Glutamatergic neuron (in vitro differentiated cells): Measurements from ENCODE around the gene ACOT11. TPM values are rescaled to one million over a fixed set of nuclear protein-coding genes. Genes with fewer than 3 reads are reported as not detected.

Experiments used
- DNase-seq: peaks from one replicate; pipeline ENCODE4 v3.0.0; 2022
- H3K27ac Mint-ChIP-seq: one replicate; pipeline ENCODE4 v1.8.0; 2020; ENCODE audit warnings: mild to moderate bottlenecking, mixed read lengths, inconsistent platforms; ENCODE audit not compliant: unreplicated experiment
- H3K27me3 Mint-ChIP-seq: one replicate; pipeline ENCODE4 v1.8.0; 2020; ENCODE audit warnings: mild to moderate bottlenecking, moderate library complexity, mixed read lengths, inconsistent platforms; ENCODE audit not compliant: unreplicated experiment
- H3K36me3 Mint-ChIP-seq: one replicate; pipeline ENCODE4 v1.8.0; 2020; ENCODE audit warnings: mild to moderate bottlenecking, mixed read lengths, inconsistent platforms; ENCODE audit not compliant: unreplicated experiment
- H3K4me1 Mint-ChIP-seq: one replicate; pipeline ENCODE4 v1.8.0; 2020; ENCODE audit warnings: mild to moderate bottlenecking, low read depth, mixed read lengths, inconsistent platforms; ENCODE audit not compliant: unreplicated experiment
- H3K4me3 Mint-ChIP-seq: one replicate; pipeline ENCODE4 v1.8.0; 2020; ENCODE audit warnings: mild to moderate bottlenecking, mixed read lengths, inconsistent platforms; ENCODE audit not compliant: unreplicated experiment
- H3K9me3 Mint-ChIP-seq: one replicate; pipeline ENCODE4 v1.8.0; 2020; ENCODE audit warnings: mild to moderate bottlenecking, moderate library complexity, mixed read lengths, inconsistent platforms; ENCODE audit not compliant: unreplicated experiment
- total RNA-seq: library from RNA; stranded (reverse); fragmentation: NEBNext Ultra II Directional; extraction: Animal tissue kit (Norgen Biotek cat#: 25700); gene quantifications from one replicate; pipeline ENCODE4 v1.2.1, GENCODE V29; 2021; ENCODE audit not compliant: unreplicated experiment
- TF ChIP-seq, protein P1 (sequence below): fragments of 200-600 bp; sonication (generic); IDR thresholded peaks from one replicate; pipeline ENCODE4 v1.5.0; 2021; ENCODE audit not compliant: partially characterized antibody, unreplicated experiment

ACOT11 gene
- total RNA-seq, 1 donor from 2014 or later, result 0.32 TPM

DNA sequence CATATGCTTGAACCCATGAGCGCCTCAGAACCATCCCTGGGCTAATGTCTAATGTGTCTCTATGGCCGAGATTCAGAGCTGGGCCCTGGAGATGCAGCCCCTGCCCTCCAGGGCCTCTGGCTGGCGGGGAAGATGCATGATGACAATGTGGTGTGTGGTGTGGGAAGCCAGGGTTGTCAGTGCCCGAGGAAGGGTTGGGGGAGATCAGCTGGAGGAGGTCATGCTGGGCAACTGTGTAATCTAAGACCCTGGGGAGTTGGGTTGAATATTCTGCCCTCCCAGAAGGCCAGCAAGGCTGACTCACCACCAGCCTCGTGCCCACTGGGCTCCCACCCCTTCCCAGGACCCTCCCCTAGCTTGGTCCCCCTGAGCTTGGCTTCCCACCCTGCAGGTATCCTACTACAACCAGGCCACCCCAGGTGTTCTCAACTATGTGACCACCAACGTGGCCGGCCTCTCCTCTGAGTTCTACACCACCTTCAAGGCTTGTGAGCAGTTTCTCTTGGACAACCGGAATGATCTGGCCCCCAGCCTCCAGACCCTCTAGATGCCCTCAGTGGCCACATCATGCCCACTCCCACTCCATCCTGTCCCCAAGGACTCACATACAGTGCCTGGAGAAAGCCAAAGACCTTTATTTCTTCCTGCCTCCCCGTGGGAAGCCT is 60.7 kb downstream of the ACOT11 start:
- Mint-ChIP-seq H3K27ac (peak overlapping the region; percentile 33), H3K27me3 (peaks cover 17% of the 10 kb centered on the region), H3K9me3 (peaks cover 12% of the 10 kb centered on the region), H3K4me3 (no peak overlapping the region), H3K36me3 (no peaks in the 10 kb centered on the region), H3K4me1 (peaks cover 15% of the 10 kb centered on the region)
- no peak for DNase-seq
- TF ChIP-seq, protein P1, sequence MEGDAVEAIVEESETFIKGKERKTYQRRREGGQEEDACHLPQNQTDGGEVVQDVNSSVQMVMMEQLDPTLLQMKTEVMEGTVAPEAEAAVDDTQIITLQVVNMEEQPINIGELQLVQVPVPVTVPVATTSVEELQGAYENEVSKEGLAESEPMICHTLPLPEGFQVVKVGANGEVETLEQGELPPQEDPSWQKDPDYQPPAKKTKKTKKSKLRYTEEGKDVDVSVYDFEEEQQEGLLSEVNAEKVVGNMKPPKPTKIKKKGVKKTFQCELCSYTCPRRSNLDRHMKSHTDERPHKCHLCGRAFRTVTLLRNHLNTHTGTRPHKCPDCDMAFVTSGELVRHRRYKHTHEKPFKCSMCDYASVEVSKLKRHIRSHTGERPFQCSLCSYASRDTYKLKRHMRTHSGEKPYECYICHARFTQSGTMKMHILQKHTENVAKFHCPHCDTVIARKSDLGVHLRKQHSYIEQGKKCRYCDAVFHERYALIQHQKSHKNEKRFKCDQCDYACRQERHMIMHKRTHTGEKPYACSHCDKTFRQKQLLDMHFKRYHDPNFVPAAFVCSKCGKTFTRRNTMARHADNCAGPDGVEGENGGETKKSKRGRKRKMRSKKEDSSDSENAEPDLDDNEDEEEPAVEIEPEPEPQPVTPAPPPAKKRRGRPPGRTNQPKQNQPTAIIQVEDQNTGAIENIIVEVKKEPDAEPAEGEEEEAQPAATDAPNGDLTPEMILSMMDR, result no peak

DNA sequence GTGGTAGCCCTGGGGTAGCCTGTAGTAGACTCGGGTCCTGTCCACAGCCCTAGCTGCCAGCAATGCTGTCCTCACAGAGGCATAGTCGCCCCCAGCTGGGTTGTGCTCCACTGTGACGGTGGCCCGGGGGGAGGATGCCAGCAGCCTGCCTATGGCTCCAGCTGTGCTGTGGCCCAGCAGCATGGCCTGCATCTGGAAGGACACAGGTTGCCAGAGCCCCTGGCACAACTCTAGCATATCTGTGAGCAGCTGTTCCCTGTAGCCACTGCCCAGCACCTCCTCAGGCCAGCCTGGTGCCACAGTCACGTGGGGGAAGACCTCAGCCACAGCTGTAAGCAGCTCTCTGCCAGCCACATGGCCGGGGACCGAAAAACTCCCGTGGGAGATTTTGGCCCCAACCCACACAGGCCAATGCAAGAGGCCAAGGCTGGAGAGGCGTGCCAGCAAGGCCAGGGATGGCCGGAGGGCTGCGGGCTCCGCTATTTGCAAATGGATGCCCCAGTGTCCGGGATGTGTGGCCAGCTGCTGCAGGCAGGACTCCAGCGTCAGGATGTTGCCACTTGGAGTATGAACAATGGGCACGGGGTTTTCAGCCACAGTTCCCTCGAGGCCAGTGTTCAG is 61.4 kb downstream of the ACOT11 start:
- H3K27ac Mint-ChIP-seq, result peak overlapping the region; percentile 33
- H3K4me1 Mint-ChIP-seq, result peaks cover 15% of the 10 kb centered on the region
- TF ChIP-seq, protein P1, result no peak

DNA sequence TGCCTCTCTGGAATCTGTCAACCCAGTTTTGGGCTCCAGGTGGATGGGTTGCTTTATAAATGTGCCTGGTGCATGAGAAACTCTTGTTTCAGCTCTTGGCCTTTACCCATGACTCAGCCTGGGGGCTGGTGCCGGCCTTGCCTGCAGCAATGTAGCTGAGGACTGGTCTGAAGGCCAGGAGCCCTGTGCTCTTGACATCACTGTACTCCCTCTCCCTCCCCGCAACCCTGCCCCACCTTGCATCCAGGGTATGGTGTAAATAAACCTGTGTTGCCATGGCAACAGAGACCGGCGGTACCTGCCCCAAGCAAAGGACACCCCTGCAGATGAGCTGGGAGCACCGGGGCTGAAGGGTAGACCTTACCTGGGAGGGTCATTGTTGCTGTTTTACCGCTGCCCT is 62.0 kb downstream of the ACOT11 start:
- Mint-ChIP-seq H3K27me3 (peaks cover 13% of the 10 kb centered on the region), H3K9me3 (peaks cover 12% of the 10 kb centered on the region), H3K27ac (no peak overlapping the region), H3K36me3 (no peaks in the 10 kb centered on the region), H3K4me3 (peak overlapping the region; percentile 34), H3K4me1 (peaks cover 14% of the 10 kb centered on the region)
- peak; percentile 38 for DNase-seq
- TF ChIP-seq, protein P1, result no peak

More for the DNA sequence above, 61.4 kb downstream of the ACOT11 start:
- Mint-ChIP-seq H3K9me3 (peaks cover 12% of the 10 kb centered on the region), H3K36me3 (no peaks in the 10 kb centered on the region), H3K4me3 (peak overlapping the region; percentile 34), H3K27me3 (peaks cover 17% of the 10 kb centered on the region)
- peak; percentile 57 for DNase-seq

DNA sequence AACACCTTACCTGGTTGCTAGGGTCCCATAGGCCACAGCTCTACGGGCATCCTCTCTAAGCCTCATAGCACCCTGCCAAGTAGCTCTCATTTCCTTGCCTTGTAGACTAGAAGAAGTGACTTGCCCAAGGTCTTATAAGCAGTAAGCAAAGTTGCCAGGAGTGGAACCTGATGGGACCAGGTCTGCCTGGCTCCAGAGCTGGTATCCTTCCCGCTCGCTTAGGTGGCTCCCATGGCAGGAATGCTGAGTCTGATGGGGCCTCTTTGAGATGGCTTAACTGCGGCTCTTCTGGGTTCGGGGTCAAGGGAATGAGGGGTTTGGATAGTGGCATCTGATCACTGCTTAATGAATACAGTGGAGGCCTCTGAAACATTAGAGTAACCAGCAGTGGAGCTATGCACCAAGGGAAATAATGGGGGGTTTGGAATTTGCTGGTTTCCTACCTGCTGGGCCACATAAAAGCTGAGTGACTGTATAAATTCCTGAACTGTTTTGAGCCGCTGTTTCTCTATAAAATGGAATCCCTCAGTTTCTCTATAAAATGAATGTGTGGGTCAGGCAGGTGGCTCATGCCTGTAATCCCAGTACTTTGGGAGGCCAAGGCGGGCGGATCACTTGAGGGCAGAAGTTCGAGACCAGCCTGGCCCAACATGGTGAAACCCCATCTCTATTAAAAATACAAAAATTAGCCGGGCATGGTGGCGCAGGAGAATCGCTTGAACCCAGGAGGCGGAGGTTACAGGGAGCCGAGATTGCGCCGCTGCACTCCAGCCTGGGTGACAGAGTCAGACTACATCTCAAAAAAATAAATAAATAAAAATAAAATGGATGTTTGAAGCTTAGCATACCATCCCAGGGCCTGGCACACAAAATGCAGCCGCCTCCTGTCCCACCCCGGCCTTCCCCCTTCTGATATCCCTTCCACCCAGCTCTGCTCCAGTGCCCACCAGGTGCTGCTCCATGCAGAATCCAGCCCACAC is 62.9 kb downstream of the ACOT11 start:
- no peak for DNase-seq
- Mint-ChIP-seq H3K27me3 (peaks cover 9% of the 10 kb centered on the region), H3K36me3 (no peaks in the 10 kb centered on the region), H3K27ac (peak overlapping the region; percentile 93), H3K4me3 (no peak overlapping the region), H3K4me1 (peaks cover 10% of the 10 kb centered on the region), H3K9me3 (peaks cover 12% of the 10 kb centered on the region)
- TF ChIP-seq, protein P1, result no peak
